HL-60 (cell line): ENCODE data around the gene FARP1.

Source experiments
- DNase-seq, 2 experiments: peaks; one replicate each; pipeline ENCODE4 v3.0.0-alpha.2; 2010 to 2020; ENCODE audit warnings: low read depth in 1 of 2, low spot score in 1 of 2
- H3K27ac ChIP-seq: fragments of 250-450 bp; sonication (Bioruptor Pico); replicated peaks from 2 replicates; pipeline ENCODE4 v1.5.1; 2020; ENCODE audit warnings: mild to moderate bottlenecking, moderate library complexity
- H3K27me3 ChIP-seq: fragments of 250-450 bp; sonication (Bioruptor Pico); 2 replicates; pipeline ENCODE4 v1.5.1; 2021; ENCODE audit warnings: mild to moderate bottlenecking, moderate library complexity; ENCODE audit not compliant: insufficient read depth, poor library complexity, severe bottlenecking
- H3K4me3 ChIP-seq: replicated peaks from 2 replicates; pipeline ENCODE4 v1.5.1; 2011; ENCODE audit warnings: mild to moderate bottlenecking, control low read depth, low read length; ENCODE audit not compliant: insufficient read depth
- CTCF ChIP-seq: IDR thresholded peaks from one replicate; pipeline ENCODE4 v1.5.1; 2011; ENCODE audit warnings: low read length, control low read depth, inconsistent platforms; ENCODE audit not compliant: insufficient read depth
- GABPA ChIP-seq: IDR thresholded peaks from 2 replicates; pipeline ENCODE4 v1.6.1; 2012; ENCODE audit warnings: low read depth
- POLR2AphosphoS5 ChIP-seq: IDR thresholded peaks from 2 replicates; pipeline ENCODE4 v1.6.1; 2012; ENCODE audit warnings: low read depth
- REST ChIP-seq: IDR thresholded peaks from 2 replicates; pipeline ENCODE4 v1.6.1; 2012; ENCODE audit warnings: low read depth; ENCODE audit not compliant: insufficient replicate concordance
- SPI1 ChIP-seq: IDR thresholded peaks from 2 replicates; pipeline ENCODE4 v1.6.1; 2012; ENCODE audit warnings: low read depth, mild to moderate bottlenecking, borderline replicate concordance

Gene FARP1

GRCh38 chr13:98181111-98181815 lies 38.4 kb downstream of the FARP1 start:
- TF ChIP-seq SPI1 (no peak), POLR2AphosphoS5 (no peak), CTCF (no peak), GABPA (no peak), REST (no peak)
- Histone ChIP-seq H3K27me3 (no peaks in the 10 kb centered on the region), H3K4me3 (no peak overlapping the region), H3K27ac (no peak overlapping the region)
- DNase-seq = no peak

GRCh38 chr13:98182153-98182552 lies 39.3 kb downstream of the FARP1 start:
- Histone ChIP-seq H3K27ac (no peak overlapping the region), H3K4me3 (no peak overlapping the region), H3K27me3 (no peaks in the 10 kb centered on the region)
- TF ChIP-seq REST (no peak), CTCF (no peak), SPI1 (no peak), POLR2AphosphoS5 (no peak), GABPA (no peak)
- DNase-seq = no peak

GRCh38 chr13:98182589-98182988 lies 39.7 kb downstream of the FARP1 start:
- no peak overlapping the region for H3K4me3 ChIP-seq
- no peaks in the 10 kb centered on the region for H3K27me3 ChIP-seq
- DNase-seq = no peak
- H3K27ac ChIP-seq = no peak overlapping the region
- TF ChIP-seq REST (no peak), SPI1 (no peak), CTCF (no peak), POLR2AphosphoS5 (no peak), GABPA (no peak)
